GM12878 (cell line): Measurements from ENCODE around the gene DGKA. TPM values are rescaled to one million over a fixed set of nuclear protein-coding genes. Genes with fewer than 3 reads are reported as not detected.

ENCODE experiments used
- ATAC-seq: fragments of 200-7000 bp; cut with Tn5 transposase; 3 replicates; pipeline ENCODE4 v1.9.1; 2020; ENCODE audit warnings: mild to moderate bottlenecking, moderate library complexity
- BruUV-seq: library from RNA; stranded (reverse); fragments of 400-500 nt; replicated peaks from 2 replicates; lab custom pipeline; 2021; lab: Mats Ljungman, UMichigan
- CTCF ChIA-PET: fragments of 300-600 bp; sonication (Branson Sonifier 250); formaldehyde crosslinking; extraction: SDS; loops from one replicate; lab custom pipeline; 2021; ENCODE audit warnings: inconsistent platforms; lab: Yijun Ruan, JAX
- POLR2A ChIA-PET: fragments of 350-600 bp; formaldehyde crosslinking; extraction: SDS; loops from one replicate; lab custom pipeline; 2021; ENCODE audit warnings: inconsistent platforms; lab: Charles Lee
- RAD21 ChIA-PET: fragments of 300-600 bp; sonication (Branson Sonifier 250); formaldehyde crosslinking; loops from one replicate; lab custom pipeline; 2023; ENCODE audit warnings: antibody characterized with exemption; ENCODE audit not compliant: unreplicated experiment; lab: Charles Lee
- SMC1A ChIA-PET: fragments of 300-600 bp; sonication (Branson Sonifier 250); formaldehyde crosslinking; loops from one replicate; lab custom pipeline; 2023; ENCODE audit not compliant: unreplicated experiment, uncharacterized antibody; lab: Charles Lee
- DNase-seq: peaks from one replicate; pipeline ENCODE4 v3.0.0-alpha.2; 2011; ENCODE audit warnings: low read depth, low spot score
- FAIRE-seq: peaks from 3 replicates; lab custom pipeline; 2011; peaks lifted over from hg19 to GRCh38; lab: Jason Lieb, UNC
- H2AFZ ChIP-seq: 2 replicates; pipeline ENCODE4 v1.6.0; 2011; ENCODE audit warnings: low read depth, low read length, control low read depth; ENCODE audit not compliant: control insufficient read depth
- H3K27ac ChIP-seq: 2 replicates; pipeline ENCODE4 v1.5.1; 2011; ENCODE audit warnings: control low read depth; ENCODE audit not compliant: control insufficient read depth, insufficient read depth
- H3K27me3 ChIP-seq, 2 experiments: replicated peaks in 1 of 2; 2 replicates each; pipeline versions ENCODE4 v1.6.0 to v1.6.1; 2011; ENCODE audit warnings: low read length in 1 of 2; ENCODE audit not compliant: control insufficient read depth in 2 of 2, insufficient read depth in 2 of 2
- H3K36me3 ChIP-seq, 2 experiments: 2 replicates each; pipeline ENCODE4 v1.5.1; 2011; ENCODE audit warnings: low read length in 1 of 2; ENCODE audit not compliant: control insufficient read depth in 2 of 2, insufficient read depth in 2 of 2
- H3K4me1 ChIP-seq: 2 replicates; pipeline ENCODE4 v1.6.1; 2011; ENCODE audit warnings: mild to moderate bottlenecking, low read length, moderate library complexity, mixed read lengths; ENCODE audit not compliant: control insufficient read depth, insufficient read depth
- H3K4me2 ChIP-seq: 2 replicates; pipeline ENCODE4 v1.6.0; 2011; ENCODE audit warnings: control low read depth; ENCODE audit not compliant: control insufficient read depth, insufficient read depth
- H3K4me3 ChIP-seq: fragments of 200-600 bp; sonication (generic); 2 replicates; pipeline ENCODE4 v1.5.1; 2016
- H3K79me2 ChIP-seq: 2 replicates; pipeline ENCODE4 v1.6.0; 2011; ENCODE audit warnings: low read length; ENCODE audit not compliant: control insufficient read depth, insufficient read depth
- H3K9ac ChIP-seq: 2 replicates; pipeline ENCODE4 v1.8.0; 2011; ENCODE audit warnings: low read length, control low read depth, mixed read lengths; ENCODE audit not compliant: control insufficient read depth, insufficient read depth
- H3K9me3 ChIP-seq: replicated peaks from 3 replicates; pipeline ENCODE4 v1.5.1; 2011; ENCODE audit warnings: mild to moderate bottlenecking, low read length; ENCODE audit not compliant: control insufficient read depth, insufficient read depth
- H4K20me1 ChIP-seq: 2 replicates; pipeline ENCODE4 v1.6.0; 2011; ENCODE audit not compliant: control insufficient read depth, insufficient read depth
- DPF2 ChIP-seq: fragments of 450-650 bp; IDR thresholded peaks from 2 replicates; pipeline ENCODE4 v1.6.1; 2017; ENCODE audit warnings: mild to moderate bottlenecking
- E2F8 ChIP-seq: fragments of 450-650 bp; IDR thresholded peaks from 2 replicates; pipeline ENCODE4 v1.6.1; 2018; ENCODE audit warnings: mild to moderate bottlenecking, low read depth, moderate library complexity; ENCODE audit not compliant: partially characterized antibody
- POU2F2 ChIP-seq: IDR thresholded peaks from 3 replicates; pipeline ENCODE4 v1.6.1; 2011; ENCODE audit warnings: low read depth, mild to moderate bottlenecking, low read length, borderline replicate concordance
- ZBTB4 ChIP-seq: fragments of 450-650 bp; formaldehyde crosslinking; IDR thresholded peaks from 2 replicates; pipeline ENCODE4 v1.4.0; 2022; ENCODE audit warnings: mild to moderate bottlenecking, moderate library complexity
- WGBS: methylation state at CpG from one replicate; pipeline ENCODE4 v1.1.6; 2016; ENCODE audit warnings: low lambda C conversion rate; ENCODE audit not compliant: insufficient replicate concordance, insufficient coverage; ENCODE audit errors: missing lambda C conversion rate; 5-methylcytosine and 5-hydroxymethylcytosine counted together
- in situ Hi-C: fragments of 300-500 bp; cut with MboI; formaldehyde crosslinking; loops from 9 replicates; pipeline ENCODE4 v1.14.3; 2018; ENCODE audit warnings: mixed read lengths
- intact Hi-C: fragments of 100-400 bp; cut with micrococcal nuclease; formaldehyde crosslinking; loops from one replicate; pipeline ENCODE4 v1.14.2; 2022; ENCODE audit not compliant: unreplicated experiment
- polyA plus RNA-seq, 11 experiments: library from polyadenylated mRNA; depleted of rRNA in 4 of 11; unstranded in 6 of 11; stranded (reverse) in 5 of 11; fragments of >200 nt; fragmentation: Nextera tagmentation in 4 of 11; fragmentation: Illumina TruSeq in 1 of 11; extraction: Ambion mirVana in 4 of 11; extraction: Trizol in 1 of 11; gene quantifications; 1 replicate in 1 of 11; 2 replicates in 10 of 11; pipeline versions ENCODE4 v1.2.1 to v1.2.3, GENCODE V29; 2011 to 2016; ENCODE audit warnings: inconsistent platforms in 2 of 11, missing spikeins in 2 of 11, low read depth in 1 of 11
- total RNA-seq, 4 experiments: library from RNA; depleted of rRNA in 3 of 4; stranded (reverse); fragments of >200 nt in 3 of 4; fragmentation: Illumina TruSeq in 1 of 4; extraction: Trizol in 1 of 4; gene quantifications; 2 replicates each; pipeline versions ENCODE4 v1.2.1 to v1.2.3, GENCODE V29; 2013 to 2021
- TF ChIP-seq, protein P1 (sequence below): fragments of 450-650 bp; IDR thresholded peaks from 2 replicates; pipeline ENCODE4 v1.6.1; 2014; ENCODE audit warnings: mild to moderate bottlenecking

The DGKA gene
- total and polyA plus RNA-seq, 10 of the 15 experiments (the other 5 are each of a cell fraction or from before 2014, with no cell fraction given): 14.0 to 65.5 (median 37.1) TPM

DNA sequence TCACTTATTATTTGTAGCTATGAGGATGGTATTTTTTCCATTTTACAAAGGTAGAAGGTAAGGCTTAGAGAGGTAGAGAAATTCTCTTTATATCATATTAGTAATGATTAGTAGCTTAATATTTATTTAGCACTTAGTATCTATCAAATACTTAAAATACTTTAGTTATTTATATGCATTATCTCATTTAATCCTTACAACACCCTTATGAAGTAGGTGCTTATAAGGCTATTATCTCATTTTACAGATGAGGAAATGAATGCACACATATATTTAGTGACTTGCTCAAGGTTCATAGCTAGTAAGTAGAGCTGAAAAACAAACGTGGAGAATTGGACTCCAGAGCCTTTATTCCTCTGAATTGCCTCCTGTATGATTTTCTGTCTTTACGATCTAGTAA lies 53.9 kb downstream of the DGKA start:
- H3K36me3 ChIP-seq: peaks cover 3 to 16% of the 10 kb centered on the region in 2 experiments; a peak in 3 of 4 replicates
- POLR2A ChIA-PET: interaction anchor here (0.7 to 5.6 kb wide), 3 partner anchors 11 to 120 kb away, joined by 3 to 85 read pairs (median 6); partner anchors contain the start of genes PA2G4, RAB5B and SUOX
- CTCF ChIA-PET: interaction anchor here (0.6 to 4.2 kb wide), 12 partner anchors 8 to 246 kb away, joined by 3 to 28 read pairs (median 4); partner anchors contain the start of genes DGKA, RAB5B and SUOX
- no TSS peak for BruUV-seq
- FAIRE-seq (no peak), ATAC-seq (no peak), DNase-seq (no peak)
- no peak overlapping the region for H3K27ac ChIP-seq
- no peaks in the 10 kb centered on the region for H4K20me1 ChIP-seq
- H3K4me1 ChIP-seq: peaks cover 16% of the 10 kb centered on the region
- peaks cover 2% of the 10 kb centered on the region for H3K79me2 ChIP-seq
- H3K9ac ChIP-seq: no peak overlapping the region
- WGBS: 91% methylated on average over 2 of the region's 2 CpGs
- H2AFZ ChIP-seq: no peak overlapping the region
- no peaks in the 10 kb centered on the region for H3K27me3 ChIP-seq
- RAD21 ChIA-PET: interaction anchor here (0.6 to 6.4 kb wide), 5 partner anchors 11 to 55 kb away, joined by 3 to 56 read pairs (median 5); partner anchors contain the start of genes RAB5B and SUOX
- no peak overlapping the region for H3K4me2 ChIP-seq
- TF ChIP-seq, protein P1, sequence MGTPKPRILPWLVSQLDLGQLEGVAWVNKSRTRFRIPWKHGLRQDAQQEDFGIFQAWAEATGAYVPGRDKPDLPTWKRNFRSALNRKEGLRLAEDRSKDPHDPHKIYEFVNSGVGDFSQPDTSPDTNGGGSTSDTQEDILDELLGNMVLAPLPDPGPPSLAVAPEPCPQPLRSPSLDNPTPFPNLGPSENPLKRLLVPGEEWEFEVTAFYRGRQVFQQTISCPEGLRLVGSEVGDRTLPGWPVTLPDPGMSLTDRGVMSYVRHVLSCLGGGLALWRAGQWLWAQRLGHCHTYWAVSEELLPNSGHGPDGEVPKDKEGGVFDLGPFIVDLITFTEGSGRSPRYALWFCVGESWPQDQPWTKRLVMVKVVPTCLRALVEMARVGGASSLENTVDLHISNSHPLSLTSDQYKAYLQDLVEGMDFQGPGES: no peak
- TF ChIP-seq POU2F2: no peak
- TF ChIP-seq E2F8: no peak
- no peak for TF ChIP-seq ZBTB4 (CRISPR knock-in tag)
- no peak for TF ChIP-seq DPF2
- no peaks in the 10 kb centered on the region for H3K9me3 ChIP-seq
- no peak overlapping the region for H3K4me3 ChIP-seq
- SMC1A ChIA-PET: interaction anchor here (0.9 to 3.5 kb wide), 9 partner anchors 9 to 246 kb away, joined by 3 to 24 read pairs (median 4); partner anchors contain the start of genes PA2G4, RAB5B and SUOX
- intact Hi-C loops (no loop called here), in situ Hi-C loops (no loop called here)
